Right lobe of liver (tissue), 4 donors: Measurements from ENCODE around the gene FAM124A.

ENCODE experiments used
- CTCF ChIP-seq, 4 donors: fragments of 200-600 bp in 3 of 4; fragments of 450-650 bp in 1 of 4; IDR thresholded peaks; one replicate each; pipeline versions ENCODE4 v1.5.1 to v1.8.0; 2016 to 2022; ENCODE audit warnings: antibody characterized with exemption in 4 of 4, mild to moderate bottlenecking in 2 of 4
- POLR2A ChIP-seq: fragments of 450-650 bp; IDR thresholded peaks from one replicate; pipeline ENCODE4 v1.6.1; 2017; ENCODE audit warnings: antibody characterized with exemption, mild to moderate bottlenecking
- donor health status: DM: no; HTN: no; CAD: no.
- donor health status: DM: no; HTN: no; CAD: no.
- donor health status: DM: no; HTN: yes; CAD: no.

GRCh38 chr13:51246025-51246417 is 23.8 kb downstream of the FAM124A start:
- TF ChIP-seq CTCF (IDR thresholded peaks at IDR 0.05) = no peak
- TF ChIP-seq POLR2A = no peak
